ENCODE measurements around the gene LYAR.

Gene LYAR

DNA sequence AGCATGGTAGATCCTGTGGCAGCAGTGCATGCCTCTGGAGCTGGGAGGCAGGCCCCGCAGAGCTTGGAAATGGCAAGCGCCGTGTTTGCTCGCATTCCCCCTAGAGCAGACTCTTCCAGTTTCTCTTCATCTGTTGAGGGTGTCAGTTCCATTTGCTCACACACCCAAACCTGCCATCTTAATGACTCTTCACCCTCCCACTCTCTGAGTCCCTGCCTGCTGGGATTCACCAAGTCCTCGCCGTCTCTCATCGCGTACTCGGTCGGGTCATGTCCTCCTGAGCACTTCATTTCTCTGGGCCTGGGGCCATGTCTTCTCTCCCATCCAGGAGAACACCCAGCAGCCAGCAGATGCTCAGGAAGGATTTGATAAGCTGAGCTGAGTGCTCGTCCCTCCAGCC, 17.0 kb upstream of the LYAR start:
- no peaks in the 10 kb centered on the region for H3K27me3 ChIP-seq (ENCODE audit: control insufficient read depth, insufficient read depth, low read length)
- no peak overlapping the region for H3K9ac ChIP-seq (ENCODE audit: low read length)
- no peak overlapping the region for H3K4me3 ChIP-seq (ENCODE audit: low read length)
- H3K9me3 ChIP-seq (ENCODE audit: control insufficient read depth, low read length) = no peaks in the 10 kb centered on the region
- no peaks in the 10 kb centered on the region for H3K4me1 ChIP-seq (ENCODE audit: control insufficient read depth, insufficient read depth, low read length)
- H3K36me3 ChIP-seq (ENCODE audit: control insufficient read depth, insufficient read depth, low read length) = peaks cover 3% of the 10 kb centered on the region

GRCh38 chr4:4302416-4302815, 12.5 kb upstream of the LYAR start:
- Histone ChIP-seq H3K27me3 (ENCODE audit: control insufficient read depth, insufficient read depth, low read length) (no peaks in the 10 kb centered on the region), H3K36me3 (ENCODE audit: control insufficient read depth, insufficient read depth, low read length) (peaks cover 3% of the 10 kb centered on the region), H3K4me1 (ENCODE audit: control insufficient read depth, insufficient read depth, low read length) (no peaks in the 10 kb centered on the region), H3K9me3 (ENCODE audit: control insufficient read depth, low read length) (no peaks in the 10 kb centered on the region), H3K9ac (ENCODE audit: low read length) (no peak overlapping the region), H3K4me3 (ENCODE audit: low read length) (no peak overlapping the region)

- Histone ChIP-seq H3K9ac (ENCODE audit: low read length) (no peak overlapping the region), H3K4me3 (ENCODE audit: low read length) (no peak overlapping the region)
These were observed 12.0 kb upstream of the LYAR start for GRCh38 chr4:4302001-4302400.

GRCh38 chr4:4299006-4299405, 9.1 kb upstream of the LYAR start:
- no peaks in the 10 kb centered on the region for H3K27me3 ChIP-seq (ENCODE audit: control insufficient read depth, insufficient read depth, low read length)
- no peaks in the 10 kb centered on the region for H3K4me1 ChIP-seq (ENCODE audit: control insufficient read depth, insufficient read depth, low read length)
- no peaks in the 10 kb centered on the region for H3K9me3 ChIP-seq (ENCODE audit: control insufficient read depth, low read length)
- H3K4me3 ChIP-seq (ENCODE audit: low read length) = no peak overlapping the region
- H3K36me3 ChIP-seq (ENCODE audit: control insufficient read depth, insufficient read depth, low read length) = peaks cover 3% of the 10 kb centered on the region
- H3K9ac ChIP-seq (ENCODE audit: low read length) = no peak overlapping the region

More at GRCh38 chr4:4302001-4302400, 12.0 kb upstream of the LYAR start:
- Histone ChIP-seq H3K4me1 (ENCODE audit: control insufficient read depth, insufficient read depth, low read length) (no peaks in the 10 kb centered on the region), H3K9me3 (ENCODE audit: control insufficient read depth, low read length) (no peaks in the 10 kb centered on the region), H3K27me3 (ENCODE audit: control insufficient read depth, insufficient read depth, low read length) (no peaks in the 10 kb centered on the region), H3K36me3 (ENCODE audit: control insufficient read depth, insufficient read depth, low read length) (peaks cover 3% of the 10 kb centered on the region)

- H3K4me1 ChIP-seq (ENCODE audit: control insufficient read depth, insufficient read depth, low read length) = no peaks in the 10 kb centered on the region
- no peaks in the 10 kb centered on the region for H3K9me3 ChIP-seq (ENCODE audit: control insufficient read depth, low read length)
- H3K36me3 ChIP-seq (ENCODE audit: control insufficient read depth, insufficient read depth, low read length) = no peaks in the 10 kb centered on the region
- H3K9ac ChIP-seq (ENCODE audit: low read length) = no peak overlapping the region
- H3K4me3 ChIP-seq (ENCODE audit: low read length) = no peak overlapping the region
- H3K27me3 ChIP-seq (ENCODE audit: control insufficient read depth, insufficient read depth, low read length) = no peaks in the 10 kb centered on the region
These were observed 6.4 kb upstream of the LYAR start for GRCh38 chr4:4296283-4296846.

DNA sequence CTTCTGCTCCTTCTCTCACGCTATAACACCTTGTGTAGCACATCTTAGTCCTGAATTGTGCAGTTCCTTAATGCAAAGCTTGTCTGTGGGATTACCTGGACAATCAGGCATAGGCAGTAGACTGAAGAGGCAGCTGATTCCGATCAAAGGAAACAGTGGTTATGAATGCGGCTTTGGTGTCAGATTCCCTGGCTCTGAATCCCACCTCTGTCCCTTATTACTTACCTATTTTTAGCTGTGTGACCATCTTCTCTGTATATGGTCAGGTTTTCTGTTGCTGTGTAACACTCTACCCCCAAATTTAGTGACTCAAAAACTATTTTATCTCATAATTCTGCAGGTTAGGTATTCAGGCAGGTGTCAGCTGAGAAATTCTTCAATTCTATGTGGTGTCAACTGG, 3.3 kb upstream of the LYAR start:
- H3K4me3 ChIP-seq (ENCODE audit: low read length) = no peak overlapping the region
- peaks cover 10% of the 10 kb centered on the region for H3K4me1 ChIP-seq (ENCODE audit: control insufficient read depth, insufficient read depth, low read length)
- H3K27me3 ChIP-seq (ENCODE audit: control insufficient read depth, insufficient read depth, low read length) = no peaks in the 10 kb centered on the region
- no peaks in the 10 kb centered on the region for H3K9me3 ChIP-seq (ENCODE audit: control insufficient read depth, low read length)
- no peak overlapping the region for H3K9ac ChIP-seq (ENCODE audit: low read length)
- H3K36me3 ChIP-seq (ENCODE audit: control insufficient read depth, insufficient read depth, low read length) = no peaks in the 10 kb centered on the region

GRCh38 chr4:4289597-4289940, 385 bp downstream of the LYAR start:
- peak overlapping the region; percentile 66 for H3K9ac ChIP-seq (ENCODE audit: low read length)
- H3K27me3 ChIP-seq (ENCODE audit: control insufficient read depth, insufficient read depth, low read length) = no peaks in the 10 kb centered on the region
- no peaks in the 10 kb centered on the region for H3K9me3 ChIP-seq (ENCODE audit: control insufficient read depth, low read length)
- H3K36me3 ChIP-seq (ENCODE audit: control insufficient read depth, insufficient read depth, low read length) = no peaks in the 10 kb centered on the region
- H3K4me3 ChIP-seq (ENCODE audit: low read length) = peak overlapping the region; percentile 71
- H3K4me1 ChIP-seq (ENCODE audit: control insufficient read depth, insufficient read depth, low read length) = peaks cover 10% of the 10 kb centered on the region

DNA sequence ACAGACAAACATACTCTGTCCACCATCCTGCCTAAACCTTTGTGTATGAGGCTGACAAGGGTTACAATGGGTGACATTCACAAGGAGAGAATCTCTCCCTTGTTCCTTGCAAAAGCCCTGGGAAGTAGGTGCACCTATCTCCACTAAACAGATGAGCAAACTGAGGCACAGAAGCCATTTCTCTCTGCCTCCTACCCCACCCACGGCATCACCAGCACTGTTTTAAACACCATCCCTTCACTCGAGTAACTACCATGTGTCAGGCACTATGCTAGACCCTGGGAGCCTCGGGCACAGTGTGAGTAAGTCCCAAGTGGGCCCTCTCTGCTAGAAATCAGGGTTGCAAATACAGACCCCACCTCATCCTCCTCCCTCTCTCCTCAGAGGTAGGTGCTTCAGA, 899 bp downstream of the LYAR start:
- Histone ChIP-seq H3K9ac (ENCODE audit: low read length) (peak overlapping the region; percentile 66), H3K4me3 (ENCODE audit: low read length) (peak overlapping the region; percentile 71), H3K4me1 (ENCODE audit: control insufficient read depth, insufficient read depth, low read length) (peaks cover 10% of the 10 kb centered on the region), H3K27me3 (ENCODE audit: control insufficient read depth, insufficient read depth, low read length) (no peaks in the 10 kb centered on the region), H3K9me3 (ENCODE audit: control insufficient read depth, low read length) (no peaks in the 10 kb centered on the region), H3K36me3 (ENCODE audit: control insufficient read depth, insufficient read depth, low read length) (no peaks in the 10 kb centered on the region)

GRCh38 chr4:4288098-4288497, 1.9 kb downstream of the LYAR start:
- Histone ChIP-seq H3K4me1 (ENCODE audit: control insufficient read depth, insufficient read depth, low read length) (peaks cover 10% of the 10 kb centered on the region), H3K4me3 (ENCODE audit: low read length) (no peak overlapping the region), H3K36me3 (ENCODE audit: control insufficient read depth, insufficient read depth, low read length) (no peaks in the 10 kb centered on the region), H3K9me3 (ENCODE audit: control insufficient read depth, low read length) (no peaks in the 10 kb centered on the region), H3K9ac (ENCODE audit: low read length) (no peak overlapping the region), H3K27me3 (ENCODE audit: control insufficient read depth, insufficient read depth, low read length) (no peaks in the 10 kb centered on the region)

DNA sequence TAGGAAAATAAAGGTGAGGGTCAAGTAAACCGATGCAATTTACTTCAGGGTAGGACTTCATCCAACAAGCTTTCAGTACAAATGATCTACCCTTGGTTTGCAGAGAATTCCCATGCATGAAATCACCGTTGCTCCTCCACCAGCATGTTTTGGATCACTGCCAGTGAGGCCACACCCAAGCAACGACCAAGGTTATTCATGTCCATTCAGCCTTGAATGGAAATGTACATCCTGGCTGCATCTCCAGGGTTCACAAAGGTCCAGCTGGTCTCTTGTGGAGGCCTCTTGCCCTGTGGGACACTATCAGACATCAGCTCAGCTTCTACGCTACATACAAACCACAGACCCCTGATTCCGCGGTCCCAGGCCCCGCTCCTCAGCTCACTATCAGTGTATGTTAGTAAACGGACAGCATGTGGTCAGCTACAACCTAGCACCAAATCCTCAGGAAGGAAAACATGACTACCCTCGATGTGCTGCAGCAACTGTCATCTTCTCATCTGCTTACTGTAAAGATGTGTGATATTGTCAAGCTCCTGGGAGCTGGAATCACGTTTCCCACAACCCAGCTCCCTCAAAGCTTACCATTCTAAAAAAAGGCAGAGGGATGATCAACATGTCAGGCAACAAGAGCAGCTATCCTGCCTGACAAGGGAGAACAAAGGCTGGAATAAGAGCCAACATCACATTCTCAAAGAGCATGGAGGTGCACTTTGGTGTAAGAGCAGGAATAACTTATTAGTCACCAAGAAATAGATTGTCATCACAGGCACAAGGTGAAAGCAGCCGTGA, 4.9 kb downstream of the LYAR start:
- Histone ChIP-seq H3K9me3 (ENCODE audit: control insufficient read depth, low read length) (no peaks in the 10 kb centered on the region), H3K9ac (ENCODE audit: low read length) (no peak overlapping the region), H3K4me3 (ENCODE audit: low read length) (no peak overlapping the region), H3K27me3 (ENCODE audit: control insufficient read depth, insufficient read depth, low read length) (no peaks in the 10 kb centered on the region), H3K4me1 (ENCODE audit: control insufficient read depth, insufficient read depth, low read length) (peaks cover 10% of the 10 kb centered on the region), H3K36me3 (ENCODE audit: control insufficient read depth, insufficient read depth, low read length) (no peaks in the 10 kb centered on the region)

DNA sequence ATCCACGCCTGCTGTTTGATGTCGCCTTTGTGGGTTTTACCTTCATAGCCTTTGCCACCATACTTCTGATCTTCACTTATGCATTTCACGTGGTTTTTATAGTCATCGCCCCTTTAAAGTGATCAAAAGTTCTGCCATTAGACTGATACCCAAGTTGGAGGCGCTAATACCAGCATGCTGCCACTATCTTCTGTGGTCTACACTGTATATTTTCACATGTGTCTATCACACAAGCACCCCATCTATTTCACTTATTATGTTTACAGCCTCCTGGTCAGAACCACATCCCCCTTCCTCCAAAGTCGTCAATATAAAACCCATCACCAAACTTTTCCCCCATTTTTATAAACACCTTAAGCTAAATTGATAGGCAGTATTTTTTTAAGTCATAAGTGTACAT, 8.2 kb downstream of the LYAR start:
- Histone ChIP-seq H3K36me3 (ENCODE audit: control insufficient read depth, insufficient read depth, low read length) (no peaks in the 10 kb centered on the region), H3K4me3 (ENCODE audit: low read length) (no peak overlapping the region), H3K4me1 (ENCODE audit: control insufficient read depth, insufficient read depth, low read length) (no peaks in the 10 kb centered on the region), H3K9me3 (ENCODE audit: control insufficient read depth, low read length) (no peaks in the 10 kb centered on the region), H3K9ac (ENCODE audit: low read length) (no peak overlapping the region), H3K27me3 (ENCODE audit: control insufficient read depth, insufficient read depth, low read length) (no peaks in the 10 kb centered on the region)

GRCh38 chr4:4277531-4277930, 12.4 kb downstream of the LYAR start:
- Histone ChIP-seq H3K9me3 (ENCODE audit: control insufficient read depth, low read length) (no peaks in the 10 kb centered on the region), H3K36me3 (ENCODE audit: control insufficient read depth, insufficient read depth, low read length) (no peaks in the 10 kb centered on the region), H3K4me1 (ENCODE audit: control insufficient read depth, insufficient read depth, low read length) (peaks cover 3% of the 10 kb centered on the region), H3K27me3 (ENCODE audit: control insufficient read depth, insufficient read depth, low read length) (no peaks in the 10 kb centered on the region), H3K9ac (ENCODE audit: low read length) (no peak overlapping the region), H3K4me3 (ENCODE audit: low read length) (no peak overlapping the region)
